Measurements from ENCODE around the gene ALKBH2. TPM values are rescaled to one million over a fixed set of nuclear protein-coding genes. Genes with fewer than 3 reads are reported as not detected.

The ALKBH2 gene
- total RNA-seq, 2 experiments from 2014 or later, result 43.8 to 46.3 TPM

Other genes with a start within 250 kb of the ALKBH2 start
- gene SSH1, start 235.9 kb downstream of the ALKBH2 start, total RNA-seq, result 10 to 100 TPM; 20.7 to 26.9 TPM
- gene DAO, start 213.4 kb downstream of the ALKBH2 start, total RNA-seq, result not detected
- gene SVOP, start 72.4 kb downstream of the ALKBH2 start, total RNA-seq, result not detected
- gene USP30, start 40.9 kb downstream of the ALKBH2 start, total RNA-seq, result 1 to 10 TPM; 5.5 to 9.3 TPM
- gene UNG, start 4.1 kb upstream of the ALKBH2 start, total RNA-seq, result 10 to 100 TPM; 90.2 to 99.1 TPM
- 1 to 10 TPM; 7.8 to 8.8 TPM for gene ACACB, start 23.1 kb upstream of the ALKBH2 start, total RNA-seq
- gene FOXN4, start 215.8 kb upstream of the ALKBH2 start, total RNA-seq, result not detected